Forelimb muscle (tissue), 1 donor: ENCODE measurements around the gene CCL25. TPM values are rescaled to one million over a fixed set of nuclear protein-coding genes. Genes with fewer than 3 reads are reported as not detected.
A peak's percentile ranks its signal among the peaks of the same experiment; 100 is the strongest.

Source experiments
- DNase-seq: peaks from one replicate; pipeline ENCODE4 v3.0.0-alpha.2; 2013; ENCODE audit warnings: low read depth
- polyA plus RNA-seq: library from polyadenylated mRNA; unstranded; fragments of 120-200 nt; gene quantifications from one replicate; pipeline ENCODE4 v1.2.1, GENCODE V29; 2013; ENCODE audit not compliant: insufficient read length

The CCL25 gene
- polyA plus RNA-seq, 1 donor, result not detected

- no peak for DNase-seq
These were observed 6.5 kb upstream of the CCL25 start for GRCh38 chr19:8045872-8046568.

DNA sequence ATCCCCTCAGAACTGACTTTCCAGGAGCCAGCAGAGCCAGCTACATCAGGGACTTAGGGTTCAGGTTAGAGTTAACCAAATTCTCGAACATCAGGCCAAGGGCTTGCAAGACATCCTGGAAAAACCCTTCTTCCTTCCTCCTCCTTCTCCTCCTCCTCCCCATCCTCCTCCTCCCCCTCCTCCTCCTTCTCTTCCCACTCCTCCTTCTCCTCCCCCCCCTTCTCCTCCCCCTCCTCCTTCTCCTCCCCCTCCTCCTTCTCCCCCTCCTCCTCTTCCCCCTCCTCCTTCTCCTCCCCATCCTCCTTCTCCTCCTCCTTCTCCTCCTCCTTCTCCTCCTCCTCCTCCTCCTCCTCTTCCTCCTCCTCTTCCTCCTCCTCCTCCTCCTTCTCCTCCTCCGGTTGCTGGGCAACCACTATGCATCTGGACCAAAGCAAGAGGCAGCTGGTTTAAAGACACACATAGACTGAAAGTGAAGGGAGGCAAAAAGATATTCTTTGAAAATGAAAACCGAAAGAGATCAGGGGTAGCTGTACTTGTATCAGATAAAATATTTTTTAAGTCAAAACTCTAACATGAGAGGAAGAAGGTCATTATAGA is 5.9 kb upstream of the CCL25 start:
- DNase-seq, result no peak

DNA sequence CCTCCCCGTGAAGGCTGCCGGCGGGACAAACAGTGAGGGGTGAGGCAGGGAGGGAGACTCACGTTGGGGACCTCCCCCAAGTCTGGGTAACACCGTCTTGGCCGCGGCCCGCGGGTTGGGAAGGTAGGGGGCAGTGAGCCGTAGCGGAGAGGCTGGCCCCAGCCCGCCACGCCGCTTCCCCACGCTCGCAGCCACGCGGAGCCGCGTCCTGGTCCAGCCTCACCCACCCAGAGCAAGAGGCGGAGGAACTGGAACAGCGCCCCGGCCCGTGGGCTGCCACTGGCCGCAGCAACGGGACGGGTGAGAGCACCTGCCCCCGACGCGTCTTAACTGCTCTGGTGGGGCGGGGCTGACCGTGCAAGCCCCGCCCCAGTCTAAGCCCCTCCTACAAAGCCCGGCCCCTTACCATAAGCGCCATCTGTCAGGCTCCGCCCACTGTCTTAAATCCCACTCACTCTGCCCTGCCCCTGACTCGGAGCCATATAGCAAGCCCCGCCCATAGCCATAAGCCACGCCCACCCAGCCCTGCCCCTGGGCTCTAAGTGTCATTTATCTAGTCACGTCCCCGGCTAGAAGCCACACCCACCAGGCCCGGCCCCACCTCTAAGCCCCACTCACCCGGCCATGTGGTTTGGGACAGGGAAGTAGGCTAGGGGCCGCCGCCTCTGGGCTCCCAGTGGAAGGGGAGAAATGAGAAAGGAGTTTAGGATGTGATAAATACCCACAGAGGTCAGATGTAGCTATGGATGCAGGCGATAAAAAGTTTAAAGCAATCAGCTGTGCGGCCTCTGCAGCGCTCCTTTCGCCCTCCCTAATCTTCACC is 2.1 kb upstream of the CCL25 start:
- peak; percentile 44 for DNase-seq

GRCh38 chr19:8054169-8054568 is 1.6 kb downstream of the CCL25 start:
- DNase-seq, result no peak

DNA sequence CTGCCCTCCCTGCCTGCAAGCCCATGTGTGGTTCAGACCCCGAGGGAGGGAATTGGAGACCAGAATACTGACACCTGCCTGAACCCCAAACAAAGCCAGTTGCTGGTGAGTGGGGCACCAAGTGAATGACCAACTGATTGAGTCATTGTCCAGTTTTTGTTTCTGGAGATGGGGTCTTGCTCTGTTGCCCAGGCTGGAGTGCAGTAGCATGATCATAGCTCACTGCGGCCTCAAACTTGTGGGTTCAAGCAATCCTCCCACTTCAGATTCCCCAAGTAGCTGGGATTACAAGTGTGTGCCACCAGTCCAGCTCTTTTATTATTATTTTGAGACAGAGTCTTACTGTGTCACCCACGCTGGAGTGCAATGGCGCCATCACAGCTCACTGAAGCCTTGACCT is 4.0 kb downstream of the CCL25 start:
- DNase-seq, result no peak

DNA sequence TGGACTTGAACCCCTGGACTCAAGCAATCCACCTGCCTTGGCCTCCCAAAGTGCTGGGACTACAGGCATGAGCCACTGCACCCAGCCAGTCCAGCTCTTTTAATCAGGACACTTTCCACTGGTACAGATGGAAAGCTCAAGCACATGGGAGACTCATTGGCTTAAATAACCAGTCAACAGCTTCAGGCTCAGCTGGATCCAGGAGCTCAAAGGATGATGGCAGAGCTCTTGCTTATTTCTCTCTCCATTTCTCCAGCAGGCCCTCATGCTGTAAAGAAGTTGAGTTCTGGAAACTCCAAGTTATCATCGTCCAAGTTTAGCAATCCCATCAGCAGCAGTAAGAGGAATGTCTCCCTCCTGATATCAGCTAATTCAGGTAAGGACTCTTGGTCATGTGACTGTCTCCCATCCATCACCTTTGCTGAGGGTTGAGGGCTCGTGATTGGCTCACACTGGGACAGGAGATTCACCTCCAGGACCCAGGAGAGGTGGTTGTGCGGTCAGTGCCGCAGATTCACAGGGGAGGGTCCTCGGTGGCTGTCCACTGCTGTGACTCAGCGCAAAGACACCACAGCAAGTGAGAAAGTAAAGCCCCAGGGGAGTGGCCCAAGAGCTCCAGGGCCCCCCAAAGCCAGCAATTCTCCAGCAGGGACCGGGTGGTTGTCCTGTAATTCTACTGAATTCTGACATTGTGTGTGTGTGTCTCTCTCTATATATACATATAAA is 5.1 kb downstream of the CCL25 start:
- no peak for DNase-seq

DNA sequence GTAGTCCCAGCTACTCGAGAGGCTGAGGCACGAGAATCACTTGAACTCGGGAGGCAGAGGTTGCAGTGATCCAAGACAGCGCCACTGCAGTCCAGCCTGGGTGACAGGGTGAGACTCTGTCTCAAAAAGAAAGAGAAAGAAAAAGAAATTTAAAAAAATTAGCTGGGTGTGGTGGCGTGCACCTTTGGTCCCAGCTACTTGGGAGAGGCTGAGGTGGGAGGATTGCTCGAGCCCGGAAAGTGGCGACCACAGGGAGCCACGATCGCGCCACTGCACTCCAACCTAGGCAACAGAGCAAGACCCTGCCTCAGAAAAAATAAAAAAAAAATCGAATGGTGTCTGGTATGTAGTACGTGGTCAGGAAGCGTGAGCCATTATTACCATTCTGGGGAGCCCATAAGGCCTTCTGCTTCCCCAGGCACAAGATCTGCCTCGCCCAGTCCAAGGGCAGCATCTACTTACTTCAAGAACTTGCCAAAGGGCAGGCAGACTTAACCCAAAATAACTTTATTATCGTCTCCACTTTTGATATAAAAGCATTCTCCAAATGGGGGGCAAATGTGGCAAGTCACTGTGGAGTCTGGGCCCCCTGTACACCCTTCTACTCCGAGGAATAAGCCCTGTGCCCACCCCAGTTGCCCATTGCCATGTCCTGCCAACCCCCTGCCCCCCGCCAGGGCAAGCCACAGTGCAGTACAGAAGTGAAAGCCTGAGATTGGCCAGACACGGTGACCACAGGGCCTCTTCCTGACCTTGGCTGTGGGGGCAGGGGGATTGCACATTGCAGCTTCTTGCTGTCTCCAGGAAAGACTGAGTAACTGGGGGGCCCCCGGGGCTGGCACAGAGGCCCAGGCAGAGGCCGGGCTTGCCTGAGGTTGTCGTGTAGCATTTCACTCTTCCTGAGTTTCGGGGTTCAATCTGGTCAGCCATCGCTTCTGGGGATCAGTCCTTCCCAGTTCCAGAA is 12.6 kb downstream of the CCL25 start:
- DNase-seq, result no peak

DNA sequence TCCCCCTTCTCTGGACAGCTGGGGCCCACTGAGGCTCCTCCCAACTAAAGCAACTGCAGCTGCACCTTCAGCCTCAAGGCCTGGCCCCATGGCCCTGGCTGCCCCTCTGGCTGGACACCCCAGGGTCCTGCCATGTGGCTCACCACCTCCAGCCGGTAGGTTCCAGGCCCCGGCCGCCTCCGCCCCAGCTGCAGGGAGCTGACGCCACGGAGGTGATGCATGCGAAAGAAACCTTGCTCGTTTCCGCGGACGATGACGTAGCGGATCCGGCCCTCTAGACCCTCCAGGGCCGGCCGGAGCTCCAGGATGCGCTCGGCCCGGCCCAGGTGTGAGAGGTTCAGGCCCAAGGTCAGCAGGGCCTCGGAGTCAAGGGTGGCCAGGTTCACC is 13.3 kb downstream of the CCL25 start:
- DNase-seq, result no peak

- DNase-seq, result no peak
These were observed 16.8 kb downstream of the CCL25 start for GRCh38 chr19:8069096-8069973.

GRCh38 chr19:8071912-8072311 is 19.4 kb downstream of the CCL25 start:
- no peak for DNase-seq

- no peak for DNase-seq
These were observed 21.9 kb downstream of the CCL25 start for GRCh38 chr19:8074501-8074900.

DNA sequence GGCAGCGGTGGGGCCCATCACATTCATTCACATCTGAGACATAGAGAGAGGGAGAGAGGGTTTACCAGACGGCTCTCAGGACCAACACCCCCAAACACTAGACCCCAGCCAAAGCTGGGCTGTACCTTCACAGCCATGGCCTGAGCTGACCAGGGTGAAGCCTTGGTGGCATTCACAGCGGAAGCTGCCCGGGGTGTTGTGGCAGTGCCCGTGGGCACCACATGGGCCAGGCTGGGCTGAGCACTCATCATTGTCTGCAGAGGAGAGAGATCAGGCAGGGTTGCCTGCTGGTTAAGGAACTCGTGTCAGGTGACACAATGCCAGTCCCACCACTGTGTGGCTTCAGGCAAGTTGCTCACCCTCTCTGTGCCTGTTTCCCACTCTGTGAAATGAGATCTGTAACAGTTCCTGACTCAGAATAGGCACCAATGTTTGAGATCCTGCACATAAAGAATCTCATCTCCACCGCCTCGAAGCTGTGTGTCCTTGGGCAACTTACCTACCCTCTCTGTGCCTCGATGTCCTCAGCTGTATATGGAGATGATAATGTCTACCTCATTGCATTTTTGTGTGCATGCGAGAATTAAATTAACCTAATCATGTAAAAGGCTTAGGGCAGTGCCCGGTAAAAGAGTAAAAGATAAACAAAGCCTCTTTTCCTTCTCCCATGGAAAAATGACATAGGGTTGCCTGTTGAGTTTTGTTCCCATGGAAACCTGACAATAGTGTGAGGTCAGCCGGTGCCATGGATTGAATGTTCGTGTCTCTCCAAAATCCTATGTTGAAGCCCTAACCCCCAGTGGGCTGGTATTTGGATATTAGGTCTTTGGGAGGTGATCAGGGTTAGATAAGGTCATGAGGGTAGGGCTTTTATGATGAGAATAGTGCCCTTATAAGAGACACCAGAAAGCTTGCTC is 22.9 kb downstream of the CCL25 start:
- DNase-seq, result no peak

GRCh38 chr19:8079988-8080387 is 27.4 kb downstream of the CCL25 start:
- no peak for DNase-seq

GRCh38 chr19:8080832-8081231 is 28.3 kb downstream of the CCL25 start:
- DNase-seq, result no peak

- DNase-seq, result no peak
These were observed 29.3 kb downstream of the CCL25 start for GRCh38 chr19:8081569-8082550.

GRCh38 chr19:8083141-8083540 is 30.6 kb downstream of the CCL25 start:
- DNase-seq, result no peak

DNA sequence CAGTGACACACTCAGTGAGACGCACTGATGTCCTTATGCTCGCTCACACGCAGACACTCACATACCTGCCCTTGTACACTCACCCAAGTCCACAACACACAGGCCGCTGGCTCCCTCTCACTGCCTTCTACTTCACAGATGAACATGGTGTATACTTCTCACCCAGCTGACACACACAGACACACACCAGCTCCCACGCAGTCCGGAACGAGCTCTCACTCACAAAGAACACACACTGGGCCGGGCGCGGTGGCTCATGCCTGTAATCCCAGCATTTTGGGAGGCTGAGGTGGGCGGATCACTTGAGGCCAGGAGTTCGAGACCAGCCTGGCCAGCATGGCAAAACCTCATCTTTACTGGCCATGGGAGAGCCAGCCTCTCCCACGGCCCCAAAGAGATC is 31.6 kb downstream of the CCL25 start:
- no peak for DNase-seq
